ENCODE measurements around the gene BBS4.

- TF ChIP-seq CTCF (optimal IDR thresholded peaks at IDR 0.05 in 1 of 3, IDR thresholded peaks at IDR 0.05 in 1 of 3, conservative IDR thresholded peaks at IDR 0.05 in 1 of 3; ENCODE audit: extremely low read depth in 1 of 3, insufficient read depth in 2 of 3, low read length in 3 of 3) (no peak), EZH2 (IDR thresholded peaks at IDR 0.05; ENCODE audit: low read length) (no peak)
These were observed 12.9 kb downstream of the BBS4 start for GRCh38 chr15:72698938-72699337.

Data from keratinocyte (primary cell).